ENCODE data around the gene LIN54.

DNA sequence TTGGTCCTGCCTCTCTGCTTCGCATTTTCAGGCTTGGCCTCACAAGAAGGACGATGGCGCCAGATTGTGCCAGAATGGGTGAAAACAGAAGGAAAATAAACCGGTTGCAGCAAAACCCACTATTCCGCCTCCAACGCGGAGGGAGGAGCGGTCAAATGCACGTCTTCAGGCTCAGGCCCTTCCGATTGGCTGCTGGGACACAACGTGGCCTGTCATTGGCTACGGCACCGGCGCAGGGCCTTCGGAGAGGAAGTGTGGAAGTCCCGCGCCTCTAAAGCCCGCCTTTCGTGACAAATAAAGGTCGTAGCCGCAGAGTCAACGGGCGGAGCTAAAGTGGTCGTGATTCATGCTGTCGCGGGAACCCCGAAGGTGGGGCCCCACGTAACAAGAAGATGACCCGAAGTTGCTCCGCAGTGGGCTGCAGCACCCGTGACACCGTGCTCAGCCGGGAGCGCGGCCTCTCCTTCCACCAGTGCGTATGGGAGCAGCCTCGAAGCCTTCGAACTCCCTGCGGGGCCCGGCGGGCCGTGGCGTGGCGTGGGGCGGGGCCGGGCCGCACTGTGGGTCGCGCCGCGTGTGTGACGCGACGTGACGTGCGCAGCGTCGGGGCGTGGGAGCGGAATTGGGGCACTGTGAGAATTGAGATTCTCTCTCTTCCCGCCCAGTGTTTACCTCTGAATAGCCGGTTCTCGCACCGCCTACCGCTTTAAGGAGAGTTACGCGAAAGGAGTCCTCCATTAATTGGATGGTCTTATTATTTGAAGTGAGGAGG lies 110.0 kb downstream of the LIN54 start, which contains the start of gene THAP9:
- TF ChIP-seq TAF1 (IDR thresholded peaks at IDR 0.05; ENCODE audit: borderline replicate concordance, low read depth, low read length) (peak; percentile 96), POLR2AphosphoS5 (IDR thresholded peaks at IDR 0.05; ENCODE audit: low read depth, low read length) (peak; percentile 95), USF2 (IDR thresholded peaks at IDR 0.05; ENCODE audit: borderline replicate concordance, low read depth, low read length) (no peak), RXRA (IDR thresholded peaks at IDR 0.05; ENCODE audit: borderline replicate concordance, low read depth) (no peak), CTCF (IDR thresholded peaks at IDR 0.05) (no peak), EZH2phosphoT487 (IDR thresholded peaks at IDR 0.05; ENCODE audit: borderline replicate concordance, low read depth) (no peak), IRF3 (IDR thresholded peaks at IDR 0.05; ENCODE audit: low read depth, low read length) (peak; percentile 72)
- TF ChIP-seq, protein P1, sequence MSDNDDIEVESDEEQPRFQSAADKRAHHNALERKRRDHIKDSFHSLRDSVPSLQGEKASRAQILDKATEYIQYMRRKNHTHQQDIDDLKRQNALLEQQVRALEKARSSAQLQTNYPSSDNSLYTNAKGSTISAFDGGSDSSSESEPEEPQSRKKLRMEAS (IDR thresholded peaks at IDR 0.05; ENCODE audit: low read depth): peak; percentile 75
